ENCODE results near the gene TAS1R3. TPM values are rescaled to one million over a fixed set of nuclear protein-coding genes. Genes with fewer than 3 reads are reported as not detected.

Gene TAS1R3
- total and polyA plus RNA-seq, 2 of the 4 experiments (the other 2 are of a cell fraction) = under 0.01 to 0.05 TPM

DNA sequence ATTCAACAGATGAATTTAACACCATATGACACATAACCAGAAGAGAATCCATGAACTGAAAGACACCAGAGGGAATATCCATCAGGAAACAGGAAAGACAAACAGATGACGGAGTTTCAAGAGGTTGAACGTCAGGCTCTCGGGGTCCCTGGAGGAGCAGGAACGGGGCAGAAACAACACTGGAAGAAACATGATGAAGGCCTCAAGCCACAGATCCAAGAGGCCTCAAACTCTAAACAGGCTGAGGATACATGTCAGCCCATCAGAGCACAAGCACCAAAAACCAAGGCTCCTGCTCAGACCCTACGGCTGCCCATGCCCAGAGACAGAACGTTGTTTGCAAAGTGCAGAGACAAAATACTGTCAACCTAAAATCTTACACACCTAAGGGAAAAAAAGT lies 13.7 kb upstream of the TAS1R3 start:
- POLR2A ChIA-PET (ENCODE audit: unreplicated experiment) = no interaction called here
- H3K9me1 ChIP-seq (ENCODE audit: insufficient read depth, low read length) = peaks cover 4% of the 10 kb centered on the region

More for the DNA sequence above, 13.7 kb upstream of the TAS1R3 start:
- dilution Hi-C loops (cut with HindIII; ENCODE audit: low sequenced_read_pairs, unreplicated experiment) (no loop called here), in situ Hi-C loops (cut with MboI; ENCODE audit: low sequenced_read_pairs) (no loop called here), intact Hi-C loops (cut with micrococcal nuclease) (no loop called here)
- TF ChIP-seq POLR2A (IDR thresholded peaks at IDR 0.05; ENCODE audit: low read depth, low read length) (no peak), MXI1 (IDR thresholded peaks at IDR 0.05; ENCODE audit: borderline replicate concordance, low read depth, low read length) (no peak), MAZ (IDR thresholded peaks at IDR 0.05; ENCODE audit: borderline replicate concordance, low read depth, low read length) (no peak), SMC3 (IDR thresholded peaks at IDR 0.05; ENCODE audit: low read depth, low read length) (no peak)
- ATAC-seq (ENCODE audit: low read depth) = no peak
- Histone ChIP-seq H3K56ac (ENCODE audit: extremely low read depth, insufficient read depth, low read length) (no peak overlapping the region), H3K9ac (ENCODE audit: low read depth, low read length) (no peak overlapping the region), H3K4me1 (ENCODE audit: control insufficient read depth, insufficient read depth, low read length) (peaks cover 11% of the 10 kb centered on the region; the same call in 1 of the 2 replicates), H4K20me1 (ENCODE audit: insufficient read depth, low read length) (peaks cover 75% of the 10 kb centered on the region), H2AFZ (replicated peaks; ENCODE audit: low read length, poor library complexity) (no peak overlapping the region), H4K8ac (ENCODE audit: low read depth in 2 of 2, low read length in 2 of 2) (no peak overlapping the region), H3K27me3 (ENCODE audit: control insufficient read depth, insufficient read depth, low read length) (no peaks in the 10 kb centered on the region), H3K14ac (replicated peaks; ENCODE audit: low read depth, low read length) (no peak overlapping the region), H2BK120ac (ENCODE audit: low read depth, low read length) (no peak overlapping the region), H3K9me3 (ENCODE audit: control insufficient read depth, insufficient read depth, low read length) (no peaks in the 10 kb centered on the region), H4K5ac (ENCODE audit: low read depth, low read length) (no peak overlapping the region), H3K4me3 (ENCODE audit: insufficient read depth, low read depth, low read length) (no peak overlapping the region), H3K4me2 (ENCODE audit: low read depth, low read length) (no peak overlapping the region), H4K91ac (ENCODE audit: insufficient read depth, low read depth, low read length) (no peak overlapping the region), H3K36me3 (ENCODE audit: control insufficient read depth, insufficient read depth, low read length) (peaks cover 59% of the 10 kb centered on the region), H2AK5ac (ENCODE audit: low read depth, low read length) (0 out of 2 replicates have a peak overlapping the region, but pooled peaks have one; percentile 0), H3K23ac (ENCODE audit: low read depth, low read length) (no peak overlapping the region), H2BK5ac (ENCODE audit: low read depth, low read length, poor library complexity, severe bottlenecking) (no peak overlapping the region), H3K27ac (ENCODE audit: insufficient read depth, low read length) (no peak overlapping the region; the same call in 1 of the 2 replicates), H2BK15ac (ENCODE audit: low read depth, low read length) (no peak overlapping the region), H2BK20ac (ENCODE audit: low read depth, low read length) (no peak overlapping the region), H2AK9ac (replicated peaks; ENCODE audit: low read depth, low read length, poor library complexity) (no peak overlapping the region), H3K79me1 (ENCODE audit: low read depth in 1 of 2, low read length in 2 of 2) (peaks cover 14 to 74% of the 10 kb centered on the region in 2 experiments), H3K18ac (ENCODE audit: low read depth, low read length) (no peak overlapping the region), H3K4ac (ENCODE audit: low read depth, low read length) (peak overlapping the region; percentile 35; the same call in 1 of the 2 replicates)
- CTCF ChIA-PET = no interaction called here
- no TSS peak for BruUV-seq (replicated peaks)
- no peak for DNase-seq
- 92% methylated on average over 3 of the region's 6 CpGs; no CpG with 5 or more reads in 1 of the 2 experiments for WGBS, 2 experiments (ENCODE audit: extremely low coverage in 2 of 2, insufficient read length in 1 of 2)
